ENCODE results near the gene IKZF2.

IKZF2 gene

GRCh38 chr2:212953170-212953920 is 198.1 kb downstream of the IKZF2 start:
- no peak for DNase-seq

- no peak for DNase-seq
Measured at GRCh38 chr2:212949786-212950185, 201.6 kb downstream of the IKZF2 start.
